ENCODE results near the gene ARRB2.

Gene ARRB2

DNA sequence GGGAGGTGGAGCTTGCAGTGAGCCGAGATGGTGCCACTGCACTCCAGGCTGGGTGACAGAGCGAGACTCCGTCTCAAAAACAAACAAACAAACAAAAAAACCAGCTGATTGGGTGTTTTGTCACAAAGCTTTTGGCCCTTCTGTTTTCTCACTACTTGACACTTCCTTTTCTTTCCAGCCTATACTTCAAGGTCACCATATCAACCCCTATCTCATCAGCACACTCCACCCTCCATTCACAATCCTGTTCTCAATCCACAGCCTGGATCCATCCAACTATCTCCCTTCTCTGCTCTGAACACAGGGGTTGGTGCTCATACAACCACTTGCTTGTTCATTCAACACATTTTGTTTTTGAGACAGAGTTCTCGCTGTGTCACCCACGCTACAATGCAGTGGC is 14.2 kb downstream of the ARRB2 start:
- Histone ChIP-seq H3K27ac (ENCODE audit: low read depth, low read length, poor library complexity, severe bottlenecking) (no peak overlapping the region), H3K4me2 (ENCODE audit: low read length) (no peak overlapping the region), H3K9me2 (ENCODE audit: low read depth, low read length) (no peaks in the 10 kb centered on the region), H2AFZ (ENCODE audit: low read length) (no peak overlapping the region), H3K9ac (ENCODE audit: low read length) (no peak overlapping the region), H3K36me3 (ENCODE audit: insufficient read depth, low read length) (peaks cover 9% of the 10 kb centered on the region; the same call in 1 of the 2 replicates), H3K4me3 (ENCODE audit: low read depth, low read length, poor library complexity, severe bottlenecking) (no peak overlapping the region), H3K27me3 (ENCODE audit: insufficient read depth, low read length) (no peaks in the 10 kb centered on the region), H3K79me2 (ENCODE audit: insufficient read depth, low read length) (no peaks in the 10 kb centered on the region), H3F3A (ENCODE audit: insufficient read depth, low read length) (no peaks in the 10 kb centered on the region), H3K4me1 (ENCODE audit: insufficient read depth, low read length, severe bottlenecking) (peaks cover 33% of the 10 kb centered on the region), H4K20me1 (ENCODE audit: insufficient read depth, low read length) (no peaks in the 10 kb centered on the region), H3K9me3 (ENCODE audit: low read length) (no peaks in the 10 kb centered on the region)
- no peak for TF ChIP-seq EZH2 (IDR thresholded peaks at IDR 0.05; ENCODE audit: borderline replicate concordance, low read length)
- TF ChIP-seq, protein P1, sequence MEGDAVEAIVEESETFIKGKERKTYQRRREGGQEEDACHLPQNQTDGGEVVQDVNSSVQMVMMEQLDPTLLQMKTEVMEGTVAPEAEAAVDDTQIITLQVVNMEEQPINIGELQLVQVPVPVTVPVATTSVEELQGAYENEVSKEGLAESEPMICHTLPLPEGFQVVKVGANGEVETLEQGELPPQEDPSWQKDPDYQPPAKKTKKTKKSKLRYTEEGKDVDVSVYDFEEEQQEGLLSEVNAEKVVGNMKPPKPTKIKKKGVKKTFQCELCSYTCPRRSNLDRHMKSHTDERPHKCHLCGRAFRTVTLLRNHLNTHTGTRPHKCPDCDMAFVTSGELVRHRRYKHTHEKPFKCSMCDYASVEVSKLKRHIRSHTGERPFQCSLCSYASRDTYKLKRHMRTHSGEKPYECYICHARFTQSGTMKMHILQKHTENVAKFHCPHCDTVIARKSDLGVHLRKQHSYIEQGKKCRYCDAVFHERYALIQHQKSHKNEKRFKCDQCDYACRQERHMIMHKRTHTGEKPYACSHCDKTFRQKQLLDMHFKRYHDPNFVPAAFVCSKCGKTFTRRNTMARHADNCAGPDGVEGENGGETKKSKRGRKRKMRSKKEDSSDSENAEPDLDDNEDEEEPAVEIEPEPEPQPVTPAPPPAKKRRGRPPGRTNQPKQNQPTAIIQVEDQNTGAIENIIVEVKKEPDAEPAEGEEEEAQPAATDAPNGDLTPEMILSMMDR (IDR thresholded peaks at IDR 0.05; ENCODE audit: low read length), result no peak

DNA sequence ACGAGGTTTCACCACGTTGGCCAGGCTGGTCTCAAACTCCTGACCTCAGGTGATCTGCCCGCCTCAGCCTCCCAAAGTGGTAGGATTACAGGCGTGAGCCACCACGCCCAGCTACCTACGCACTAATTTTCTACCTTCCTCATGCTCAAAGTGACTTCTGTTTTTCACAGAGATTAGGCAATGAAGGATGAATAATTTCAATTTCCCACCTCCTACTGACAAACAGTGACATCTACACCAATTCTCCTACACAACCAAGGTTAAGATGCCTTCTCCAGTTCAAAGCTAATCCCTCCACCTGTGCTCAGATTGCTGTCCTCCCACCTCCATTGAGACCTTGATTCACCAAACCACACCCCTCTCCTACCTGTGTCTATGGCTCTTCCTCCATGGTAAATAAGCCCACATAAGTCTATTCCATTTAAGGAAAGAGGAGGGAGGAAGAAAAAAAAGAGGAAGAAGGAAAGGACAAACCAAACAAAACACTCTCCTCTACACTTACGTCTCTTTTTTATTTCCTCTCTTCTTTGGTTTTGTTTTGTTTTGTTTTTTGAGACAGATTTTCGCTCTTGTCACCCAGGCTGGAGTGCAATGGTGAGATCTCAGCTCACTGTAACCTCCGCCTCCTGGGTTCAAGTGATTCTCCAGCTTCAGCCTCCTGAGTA is 15.3 kb downstream of the ARRB2 start:
- Histone ChIP-seq H3K36me3 (ENCODE audit: insufficient read depth, low read length) (peaks cover under 1% of the 10 kb centered on the region; the same call in 1 of the 2 replicates), H3K4me1 (ENCODE audit: insufficient read depth, low read length, severe bottlenecking) (peaks cover 26% of the 10 kb centered on the region), H3F3A (ENCODE audit: insufficient read depth, low read length) (no peaks in the 10 kb centered on the region), H2AFZ (ENCODE audit: low read length) (no peak overlapping the region), H3K27ac (ENCODE audit: low read depth, low read length, poor library complexity, severe bottlenecking) (no peak overlapping the region), H3K9me2 (ENCODE audit: low read depth, low read length) (no peaks in the 10 kb centered on the region), H3K9ac (ENCODE audit: low read length) (no peak overlapping the region), H3K4me2 (ENCODE audit: low read length) (no peak overlapping the region), H3K27me3 (ENCODE audit: insufficient read depth, low read length) (no peaks in the 10 kb centered on the region), H4K20me1 (ENCODE audit: insufficient read depth, low read length) (no peaks in the 10 kb centered on the region), H3K4me3 (ENCODE audit: low read depth, low read length, poor library complexity, severe bottlenecking) (no peak overlapping the region), H3K79me2 (ENCODE audit: insufficient read depth, low read length) (no peaks in the 10 kb centered on the region), H3K9me3 (ENCODE audit: low read length) (no peaks in the 10 kb centered on the region)
- TF ChIP-seq EZH2 (IDR thresholded peaks at IDR 0.05; ENCODE audit: borderline replicate concordance, low read length), result no peak
- TF ChIP-seq, protein P1 (IDR thresholded peaks at IDR 0.05; ENCODE audit: low read length), result no peak

DNA sequence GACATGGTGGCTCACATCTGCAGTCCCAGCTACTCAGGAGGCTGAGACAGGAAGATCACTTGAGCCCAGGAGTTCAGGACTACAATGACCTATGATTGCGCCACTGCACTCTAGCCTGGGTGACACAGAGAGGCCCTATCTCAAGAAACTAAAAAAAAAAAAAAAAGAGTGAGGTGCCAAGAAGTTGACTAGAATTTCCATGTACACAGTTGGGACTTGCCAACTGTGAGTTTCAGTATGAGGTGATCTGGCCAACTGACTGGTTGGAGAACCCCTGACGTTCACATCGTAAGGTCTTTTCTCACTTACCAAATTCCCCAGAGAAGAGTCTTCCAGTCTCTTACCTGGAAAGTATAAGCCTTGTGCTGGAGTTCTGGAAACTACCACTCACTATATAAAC is 17.7 kb downstream of the ARRB2 start:
- Histone ChIP-seq H3F3A (ENCODE audit: insufficient read depth, low read length) (peaks cover 4% of the 10 kb centered on the region; the same call in 1 of the 2 replicates), H2AFZ (ENCODE audit: low read length) (no peak overlapping the region), H4K20me1 (ENCODE audit: insufficient read depth, low read length) (no peaks in the 10 kb centered on the region), H3K27me3 (ENCODE audit: insufficient read depth, low read length) (no peaks in the 10 kb centered on the region), H3K4me1 (ENCODE audit: insufficient read depth, low read length, severe bottlenecking) (peaks cover 22% of the 10 kb centered on the region), H3K9ac (ENCODE audit: low read length) (no peak overlapping the region), H3K4me3 (ENCODE audit: low read depth, low read length, poor library complexity, severe bottlenecking) (no peak overlapping the region), H3K27ac (ENCODE audit: low read depth, low read length, poor library complexity, severe bottlenecking) (no peak overlapping the region), H3K9me2 (ENCODE audit: low read depth, low read length) (no peaks in the 10 kb centered on the region), H3K36me3 (ENCODE audit: insufficient read depth, low read length) (no peaks in the 10 kb centered on the region), H3K4me2 (ENCODE audit: low read length) (no peak overlapping the region), H3K9me3 (ENCODE audit: low read length) (no peaks in the 10 kb centered on the region), H3K79me2 (ENCODE audit: insufficient read depth, low read length) (no peaks in the 10 kb centered on the region)
- TF ChIP-seq EZH2 (IDR thresholded peaks at IDR 0.05; ENCODE audit: borderline replicate concordance, low read length), result no peak
- TF ChIP-seq, protein P1 (IDR thresholded peaks at IDR 0.05; ENCODE audit: low read length), result no peak

All from OCI-LY1 (cell line).